Nasal cavity respiratory epithelium epithelial cell of viscerocranial mucosa (primary cell): ENCODE data around the gene CPTP. TPM values are rescaled to one million over a fixed set of nuclear protein-coding genes. Genes with fewer than 3 reads are reported as not detected.

Experiments used
- total RNA-seq: library from RNA; depleted of rRNA; stranded (reverse); fragments of >200 nt; gene quantifications from 2 replicates; pipeline ENCODE4 v1.2.3, GENCODE V29; 2014

CPTP gene
- 19.8 and 32.1 TPM in 2 replicates for total RNA-seq

GRCh38 chr1:1324524-1325287 is at the start of gene CPTP, which contains the start of gene INTS11:
Gene CPTP (plus strand): TSS chr1:1324802. CDS start chr1:1326911, 2,109 bp downstream.
Gene INTS11 (minus strand): TSS chr1:1324660. CDS start chr1:1324608, 52 bp downstream.

GRCh38 chr1:1307923-1308755 is 16.5 kb upstream of the CPTP start, which contains the start of the genes ACAP3 and PUSL1:
Gene ACAP3 (minus strand): TSS chr1:1307930. CDS start chr1:1307815, 115 bp downstream.
Gene PUSL1 (plus strand): TSS chr1:1308597. CDS start chr1:1308644, 47 bp downstream.

GRCh38 chr1:1331068-1331965 is 6.7 kb downstream of the CPTP start, which contains the start of gene TAS1R3:
Gene TAS1R3 (plus strand): TSS chr1:1331280. CDS start chr1:1331346, 66 bp downstream.

GRCh38 chr1:1349256-1350012 is 24.8 kb downstream of the CPTP start, which contains the start of gene DVL1:
Gene DVL1 (minus strand): TSS chr1:1349418. CDS start chr1:1349065, 353 bp downstream.

GRCh38 chr1:1358433-1359271 is 34.0 kb downstream of the CPTP start, which contains the start of gene MXRA8:
Gene MXRA8 (minus strand): TSS chr1:1358555. CDS start chr1:1358504, 51 bp downstream.

GRCh38 chr1:1374929-1375662 is 50.5 kb downstream of the CPTP start, which contains the start of gene AURKAIP1:
Gene AURKAIP1 (minus strand): TSS chr1:1375207. CDS start chr1:1374756, 451 bp downstream.

Other genes starting within 250 kb of the CPTP start
- gene C1orf159, start 208.7 kb upstream of the CPTP start, total RNA-seq: 6.5 and 9.3 TPM in 2 replicates
- 0.28 TPM in 1 of 2 replicates, not detected in the other for gene TTLL10, start 150.9 kb upstream of the CPTP start, total RNA-seq
- gene TNFRSF18, start 118.2 kb upstream of the CPTP start, total RNA-seq: 0.34 and 1.5 TPM in 2 replicates
- gene TNFRSF4, start 110.6 kb upstream of the CPTP start, total RNA-seq: 0.14 TPM in 1 of 2 replicates, not detected in the other
- gene SDF4, start 92.8 kb upstream of the CPTP start, total RNA-seq: 76.9 and 124 TPM in 2 replicates
- 24.4 and 25.6 TPM in 2 replicates for gene B3GALT6, start 92.6 kb upstream of the CPTP start, total RNA-seq
- 0.93 and 1.4 TPM in 2 replicates for gene C1QTNF12, start 78.1 kb upstream of the CPTP start, total RNA-seq
- 46.3 and 60.5 TPM in 2 replicates for gene UBE2J2, start 50.9 kb upstream of the CPTP start, total RNA-seq
- gene SCNN1D, start 44.4 kb upstream of the CPTP start, total RNA-seq: 0.68 and 1.4 TPM in 2 replicates
- 17.4 and 57.2 TPM in 2 replicates for gene ACAP3, start 16.9 kb upstream of the CPTP start, total RNA-seq
- 16.9 and 25.6 TPM in 2 replicates for gene PUSL1, start 16.2 kb upstream of the CPTP start, total RNA-seq
- gene INTS11, start 142 bp upstream of the CPTP start, total RNA-seq: 55.4 and 66.1 TPM in 2 replicates
- gene TAS1R3, start 6.5 kb downstream of the CPTP start, total RNA-seq: under 0.01 and 0.36 TPM in 2 replicates
- 204 and 206 TPM in 2 replicates for gene DVL1, start 24.6 kb downstream of the CPTP start, total RNA-seq
- gene MXRA8, start 33.8 kb downstream of the CPTP start, total RNA-seq: 0.34 and 1.1 TPM in 2 replicates
- 60.4 and 110 TPM in 2 replicates for gene AURKAIP1, start 50.4 kb downstream of the CPTP start, total RNA-seq
- 57.4 and 139 TPM in 2 replicates for gene CCNL2, start 74.5 kb downstream of the CPTP start, total RNA-seq
- 50.2 and 56.3 TPM in 2 replicates for gene MRPL20, start 82.5 kb downstream of the CPTP start, total RNA-seq
- 4.4 and 18.2 TPM in 2 replicates for gene ANKRD65, start 96.5 kb downstream of the CPTP start, total RNA-seq
- gene VWA1, start 110.9 kb downstream of the CPTP start, total RNA-seq: 2.1 and 18.4 TPM in 2 replicates
- gene ATAD3C, start 124.9 kb downstream of the CPTP start, total RNA-seq: 0.34 and 1.1 TPM in 2 replicates
- gene ATAD3B, start 147.0 kb downstream of the CPTP start, total RNA-seq: 16.4 and 24.2 TPM in 2 replicates
- gene ATAD3A, start 187.4 kb downstream of the CPTP start, total RNA-seq: 18.5 and 34.0 TPM in 2 replicates
- 0.34 and 0.71 TPM in 2 replicates for gene TMEM240, start 215.8 kb downstream of the CPTP start, total RNA-seq